Testis (tissue), 3 donors: Measurements from ENCODE around the gene SIN3B. TPM values are rescaled to one million over a fixed set of nuclear protein-coding genes. Genes with fewer than 3 reads are reported as not detected.

ENCODE experiments used
- DNase-seq: peaks from one replicate; pipeline ENCODE4 v3.0.0-alpha.2; 2019
- H3K27ac ChIP-seq, 2 donors: fragments of 200-600 bp; sonication (generic); one replicate each; pipeline ENCODE4 v1.5.1; 2019
- H3K27me3 ChIP-seq: fragments of 200-600 bp; sonication (generic); one replicate; pipeline ENCODE4 v1.5.1; 2019
- H3K36me3 ChIP-seq: fragments of 200-600 bp; sonication (generic); one replicate; pipeline ENCODE4 v1.5.1; 2017; ENCODE audit warnings: low read depth; ENCODE audit errors: missing control alignments
- H3K4me1 ChIP-seq: fragments of 200-600 bp; sonication (generic); one replicate; pipeline ENCODE4 v1.5.1; 2019
- H3K4me3 ChIP-seq, 2 donors: fragments of 200-600 bp; sonication (generic); one replicate each; pipeline ENCODE4 v1.5.1; 2017 to 2019
- H3K9me3 ChIP-seq: fragments of 200-600 bp; sonication (generic); one replicate; pipeline ENCODE4 v1.5.1; 2017
- CTCF ChIP-seq, 3 experiments: fragments of 450-650 bp in 2 of 3; fragments of 200-600 bp in 1 of 3; sonication (generic) in 1 of 3; IDR thresholded peaks; one replicate each; pipeline ENCODE4 v1.5.1; 2016 to 2019; ENCODE audit warnings: antibody characterized with exemption in 3 of 3, mild to moderate bottlenecking in 2 of 3, moderate library complexity in 1 of 3
- POLR2A ChIP-seq: fragments of 450-650 bp; IDR thresholded peaks from one replicate; pipeline ENCODE4 v1.6.1; 2017; ENCODE audit warnings: antibody characterized with exemption, mild to moderate bottlenecking, moderate library complexity
- WGBS, 2 donors: methylation state at CpG; one replicate each; pipeline ENCODE4 v1.1.5; 2018; 5-methylcytosine and 5-hydroxymethylcytosine counted together
- intact Hi-C: fragments of 100-400 bp; cut with DNase I; formaldehyde crosslinking; loops from one replicate; pipeline ENCODE4 v1.15.1; 2023; ENCODE audit warnings: low total_unique reads
- polyA plus RNA-seq: library from polyadenylated mRNA; stranded (reverse); fragments of 350-450 nt; fragmentation: Illumina TruSeq; extraction: RNeasy Lipid Tissue Mini Kit (QIAGEN cat#74804); gene quantifications from one replicate; pipeline ENCODE4 v1.2.3, GENCODE V29; 2014; ENCODE audit warnings: low read depth, low replicate concordance; ENCODE audit not compliant: insufficient read depth
- total RNA-seq, 2 donors: library from RNA; depleted of rRNA; stranded (reverse); fragments of >200 nt; gene quantifications; one replicate each; pipeline ENCODE4 v1.2.3, GENCODE V29; 2016

The SIN3B gene
- total and polyA plus RNA-seq, 3 donors from 2014 or later: 70.6 to 283 (median 231) TPM

GRCh38 chr19:16897856-16898161 is 68.6 kb downstream of the SIN3B start:
- H3K4me1 ChIP-seq: peaks cover 14% of the 10 kb centered on the region
- no peak for TF ChIP-seq POLR2A
- TF ChIP-seq CTCF (IDR thresholded peaks at IDR 0.05): no peak
- intact Hi-C loops: no loop called here
- H3K9me3 ChIP-seq: no peaks in the 10 kb centered on the region
- H3K27me3 ChIP-seq: no peaks in the 10 kb centered on the region
- H3K36me3 ChIP-seq: no peaks in the 10 kb centered on the region
- no peak for DNase-seq
- H3K27ac ChIP-seq: peak overlapping the region; percentile 82
- peak overlapping the region; percentile 61 to 74 for H3K4me3 ChIP-seq
- WGBS, 2 donors: 29 to 42% methylated on average over 27 of the region's 30 CpGs

- H3K4me3 ChIP-seq: no peak overlapping the region
- intact Hi-C loops: no loop called here
- H3K27ac ChIP-seq: no peak overlapping the region
- H3K4me1 ChIP-seq: peaks cover 8% of the 10 kb centered on the region
- H3K27me3 ChIP-seq: no peaks in the 10 kb centered on the region
- H3K36me3 ChIP-seq: no peaks in the 10 kb centered on the region
- 70 to 83% methylated on average over 12 of the region's 12 CpGs for WGBS, 2 donors
- no peak for DNase-seq
- no peaks in the 10 kb centered on the region for H3K9me3 ChIP-seq
- no peak for TF ChIP-seq CTCF (IDR thresholded peaks at IDR 0.05)
- TF ChIP-seq POLR2A: no peak
Observed at GRCh38 chr19:16898361-16899015, 69.3 kb downstream of the SIN3B start.

GRCh38 chr19:16899566-16900075 is 70.4 kb downstream of the SIN3B start:
- H3K9me3 ChIP-seq: no peaks in the 10 kb centered on the region
- TF ChIP-seq POLR2A (no peak), CTCF (IDR thresholded peaks at IDR 0.05) (peak; percentile 42 to 46 (median 44))
- H3K4me1 ChIP-seq: no peaks in the 10 kb centered on the region
- H3K27me3 ChIP-seq: no peaks in the 10 kb centered on the region
- WGBS, 2 donors: 55 to 73% methylated on average over 7 of the region's 7 CpGs
- DNase-seq: peak; percentile 70
- H3K27ac ChIP-seq: no peak overlapping the region
- no peaks in the 10 kb centered on the region for H3K36me3 ChIP-seq
- no peak overlapping the region for H3K4me3 ChIP-seq
- intact Hi-C loops: no loop called here

GRCh38 chr19:16901491-16902175 is 72.4 kb downstream of the SIN3B start:
- H3K4me3 ChIP-seq: no peak overlapping the region
- no peaks in the 10 kb centered on the region for H3K9me3 ChIP-seq
- intact Hi-C loops: no loop called here
- DNase-seq: peak; percentile 58
- TF ChIP-seq CTCF (IDR thresholded peaks at IDR 0.05): no peak
- TF ChIP-seq POLR2A: no peak
- WGBS, 2 donors: 67 to 71% methylated on average over 14 to 19 of the region's 19 CpGs
- no peaks in the 10 kb centered on the region for H3K36me3 ChIP-seq
- no peaks in the 10 kb centered on the region for H3K27me3 ChIP-seq
- H3K4me1 ChIP-seq: no peaks in the 10 kb centered on the region
- no peak overlapping the region for H3K27ac ChIP-seq
